ENCODE measurements around the gene HOXA7. TPM values are rescaled to one million over a fixed set of nuclear protein-coding genes. Genes with fewer than 3 reads are reported as not detected.

Gene HOXA7
- total and polyA plus RNA-seq, 10 of the 15 experiments (the other 5 are each of a cell fraction or from before 2014, with no cell fraction given) = not detected

GRCh38 chr7:27173511-27173955 is 17.1 kb upstream of the HOXA7 start:
- Histone ChIP-seq H3K27me3 (replicated peaks in 1 of 2; ENCODE audit: control insufficient read depth in 2 of 2, insufficient read depth in 2 of 2, low read length in 1 of 2) (peaks cover 20 to 27% of the 10 kb centered on the region in 2 experiments), H3K9ac (ENCODE audit: control insufficient read depth, insufficient read depth, low read length) (no peak overlapping the region), H3K4me2 (ENCODE audit: control insufficient read depth, insufficient read depth) (0 out of 2 replicates have a peak overlapping the region, but pooled peaks have one; percentile 3), H3K4me1 (ENCODE audit: control insufficient read depth, insufficient read depth, low read length) (no peaks in the 10 kb centered on the region), H3K27ac (ENCODE audit: control insufficient read depth, insufficient read depth) (no peak overlapping the region), H3K36me3 (ENCODE audit: control insufficient read depth in 2 of 2, insufficient read depth in 2 of 2, low read length in 1 of 2) (no peaks in the 10 kb centered on the region; a peak in 1 of 4 replicates), H3K9me3 (replicated peaks; ENCODE audit: control insufficient read depth, insufficient read depth, low read length) (no peaks in the 10 kb centered on the region; the same call in 2 of the 3 replicates), H4K20me1 (ENCODE audit: control insufficient read depth, insufficient read depth) (no peaks in the 10 kb centered on the region), H3K79me2 (ENCODE audit: control insufficient read depth, insufficient read depth, low read length) (no peaks in the 10 kb centered on the region), H2AFZ (ENCODE audit: control insufficient read depth, low read depth, low read length) (no peak overlapping the region), H3K4me3 (no peak overlapping the region)
- no TSS peak for BruUV-seq (replicated peaks)
- ChIA-PET CTCF (no interaction called here), RAD21 (ENCODE audit: unreplicated experiment) (interaction anchor here (0.8 kb wide), 1 partner anchor 15 kb away, joined by 3 read pairs; no protein-coding TSS in a partner anchor), POLR2A (no interaction called here), SMC1A (ENCODE audit: uncharacterized antibody, unreplicated experiment) (no interaction called here)
- in situ Hi-C loops (cut with MboI) = loop anchor here (25.0 kb wide), 1 partner anchor 1086 kb away; no protein-coding TSS in a partner anchor
- 5% methylated on average over 30 of the region's 59 CpGs for WGBS (ENCODE audit: insufficient coverage, insufficient replicate concordance, low lambda C conversion rate, missing lambda C conversion rate)
- FAIRE-seq (no peak), DNase-seq (ENCODE audit: low read depth, low spot score) (no peak), ATAC-seq (no peak)
- TF ChIP-seq SUZ12 (IDR thresholded peaks at IDR 0.05; ENCODE audit: unreplicated experiment) (peak; percentile 99), MEF2A (IDR thresholded peaks at IDR 0.05; ENCODE audit: insufficient read depth, low read depth, low read length) (no peak)
- intact Hi-C loops (cut with micrococcal nuclease; ENCODE audit: unreplicated experiment) = no loop called here

- BruUV-seq (replicated peaks) = no TSS peak
- SMC1A ChIA-PET (ENCODE audit: uncharacterized antibody, unreplicated experiment) = no interaction called here
- TF ChIP-seq NFYB (IDR thresholded peaks at IDR 0.05; ENCODE audit: insufficient read depth, low read depth, low read length) (no peak), ESRRA (IDR thresholded peaks at IDR 0.05; ENCODE audit: low read length) (no peak), IRF4 (IDR thresholded peaks at IDR 0.05; ENCODE audit: low read depth, low read length) (no peak)
- ATAC-seq = no peak
- Histone ChIP-seq H4K20me1 (ENCODE audit: control insufficient read depth, insufficient read depth) (no peaks in the 10 kb centered on the region), H3K79me2 (ENCODE audit: control insufficient read depth, insufficient read depth, low read length) (no peaks in the 10 kb centered on the region), H3K27me3 (replicated peaks in 1 of 2; ENCODE audit: control insufficient read depth in 2 of 2, insufficient read depth in 2 of 2, low read length in 1 of 2) (peaks cover 24 to 29% of the 10 kb centered on the region in 2 experiments), H3K36me3 (ENCODE audit: control insufficient read depth in 2 of 2, insufficient read depth in 2 of 2, low read length in 1 of 2) (no peaks in the 10 kb centered on the region; a peak in 1 of 4 replicates), H3K9ac (ENCODE audit: control insufficient read depth, insufficient read depth, low read length) (no peak overlapping the region), H2AFZ (ENCODE audit: control insufficient read depth, low read depth, low read length) (no peak overlapping the region), H3K4me2 (ENCODE audit: control insufficient read depth, insufficient read depth) (0 out of 2 replicates have a peak overlapping the region, but pooled peaks have one; percentile 9), H3K4me1 (ENCODE audit: control insufficient read depth, insufficient read depth, low read length) (no peaks in the 10 kb centered on the region), H3K27ac (ENCODE audit: control insufficient read depth, insufficient read depth) (no peak overlapping the region), H3K4me3 (no peak overlapping the region), H3K9me3 (replicated peaks; ENCODE audit: control insufficient read depth, insufficient read depth, low read length) (no peaks in the 10 kb centered on the region; the same call in 2 of the 3 replicates)
- intact Hi-C loops (cut with micrococcal nuclease; ENCODE audit: unreplicated experiment) (no loop called here), in situ Hi-C loops (cut with MboI) (loop anchor here (25.0 kb wide), 1 partner anchor 1086 kb away; no protein-coding TSS in a partner anchor)
- POLR2A ChIA-PET = no interaction called here
- RAD21 ChIA-PET (ENCODE audit: unreplicated experiment) = interaction anchor here (0.8 kb wide), 1 partner anchor 14 kb away, joined by 3 read pairs; no protein-coding TSS in a partner anchor
- no peak for DNase-seq (ENCODE audit: low read depth, low spot score)
- FAIRE-seq = no peak
- CTCF ChIA-PET = no interaction called here
- 17% methylated on average over 40 of the region's 58 CpGs for WGBS (ENCODE audit: insufficient coverage, insufficient replicate concordance, low lambda C conversion rate, missing lambda C conversion rate)
Observed at GRCh38 chr7:27172823-27173510, 16.5 kb upstream of the HOXA7 start.
